Measurements from ENCODE around the gene FOXP2. TPM values are rescaled to one million over a fixed set of nuclear protein-coding genes. Genes with fewer than 3 reads are reported as not detected.

Gene FOXP2
- total RNA-seq, 1 experiment from 2014 or later, result not detected

GRCh38 chr7:114623146-114623545 is 208.5 kb downstream of the FOXP2 start:
- H3K27me3 ChIP-seq (replicated peaks; ENCODE audit: control insufficient read depth, insufficient read depth, low read length), result no peaks in the 10 kb centered on the region
- intact Hi-C loops (cut with micrococcal nuclease; ENCODE audit: unreplicated experiment), result no loop called here
- H3K27ac Mint-ChIP-seq (ENCODE audit: unreplicated experiment), result no peak overlapping the region
- no peaks in the 10 kb centered on the region for H3K9me3 ChIP-seq
- ChIA-PET POLR2A (no interaction called here), CTCF (no interaction called here)
- H3K4me1 ChIP-seq, result no peaks in the 10 kb centered on the region
- DNase-seq, result no peak
- H3K4me1 Mint-ChIP-seq (ENCODE audit: low read depth, unreplicated experiment), result no peaks in the 10 kb centered on the region
- no peak overlapping the region for H3K4me3 ChIP-seq (ENCODE audit: low read depth, low read length)
- H3K27me3 Mint-ChIP-seq (ENCODE audit: insufficient read depth, unreplicated experiment), result peaks cover 2% of the 10 kb centered on the region
- no peak overlapping the region for H3K4me3 Mint-ChIP-seq (ENCODE audit: unreplicated experiment)
- no peak for TF ChIP-seq CTCF (IDR thresholded peaks at IDR 0.05; ENCODE audit: insufficient read depth in 1 of 2, low read depth in 1 of 2, low read length in 1 of 2, severe bottlenecking in 1 of 2, unreplicated experiment in 1 of 2)
- H3K36me3 Mint-ChIP-seq (ENCODE audit: insufficient read depth, unreplicated experiment), result no peaks in the 10 kb centered on the region
- no peaks in the 10 kb centered on the region for H3K9me3 Mint-ChIP-seq (ENCODE audit: unreplicated experiment)
- no peaks in the 10 kb centered on the region for H3K36me3 ChIP-seq (ENCODE audit: control insufficient read depth, insufficient read depth, low read length)
- no TSS peak for BruUV-seq (replicated peaks)

- no peak overlapping the region for H3K4me3 Mint-ChIP-seq (ENCODE audit: unreplicated experiment)
- Histone ChIP-seq H3K27me3 (replicated peaks; ENCODE audit: control insufficient read depth, insufficient read depth, low read length) (no peaks in the 10 kb centered on the region), H3K4me1 (no peaks in the 10 kb centered on the region), H3K4me3 (ENCODE audit: low read depth, low read length) (no peak overlapping the region), H3K9me3 (no peaks in the 10 kb centered on the region), H3K36me3 (ENCODE audit: control insufficient read depth, insufficient read depth, low read length) (no peaks in the 10 kb centered on the region)
- no peaks in the 10 kb centered on the region for H3K9me3 Mint-ChIP-seq (ENCODE audit: unreplicated experiment)
- no peak overlapping the region for H3K27ac Mint-ChIP-seq (ENCODE audit: unreplicated experiment)
- no TSS peak for BruUV-seq (replicated peaks)
- ChIA-PET CTCF (no interaction called here), POLR2A (no interaction called here)
- TF ChIP-seq CTCF (IDR thresholded peaks at IDR 0.05; ENCODE audit: insufficient read depth in 1 of 2, low read depth in 1 of 2, low read length in 1 of 2, severe bottlenecking in 1 of 2, unreplicated experiment in 1 of 2), result no peak
- peaks cover 3% of the 10 kb centered on the region for H3K27me3 Mint-ChIP-seq (ENCODE audit: insufficient read depth, unreplicated experiment)
- no peak for DNase-seq
- H3K4me1 Mint-ChIP-seq (ENCODE audit: low read depth, unreplicated experiment), result no peaks in the 10 kb centered on the region
- intact Hi-C loops (cut with micrococcal nuclease; ENCODE audit: unreplicated experiment), result no loop called here
- H3K36me3 Mint-ChIP-seq (ENCODE audit: insufficient read depth, unreplicated experiment), result no peaks in the 10 kb centered on the region
Observed at GRCh38 chr7:114627231-114627630, 212.6 kb downstream of the FOXP2 start.

GRCh38 chr7:114628362-114628761 is 213.7 kb downstream of the FOXP2 start:
- H3K4me3 ChIP-seq (ENCODE audit: low read depth, low read length), result no peak overlapping the region
- Mint-ChIP-seq H3K9me3 (ENCODE audit: unreplicated experiment) (no peaks in the 10 kb centered on the region), H3K27ac (ENCODE audit: unreplicated experiment) (no peak overlapping the region), H3K4me1 (ENCODE audit: low read depth, unreplicated experiment) (no peaks in the 10 kb centered on the region), H3K36me3 (ENCODE audit: insufficient read depth, unreplicated experiment) (no peaks in the 10 kb centered on the region), H3K27me3 (ENCODE audit: insufficient read depth, unreplicated experiment) (peaks cover 3% of the 10 kb centered on the region), H3K4me3 (ENCODE audit: unreplicated experiment) (no peak overlapping the region)
- BruUV-seq (replicated peaks), result no TSS peak
- no peaks in the 10 kb centered on the region for H3K36me3 ChIP-seq (ENCODE audit: control insufficient read depth, insufficient read depth, low read length)
- no peak for TF ChIP-seq CTCF (IDR thresholded peaks at IDR 0.05; ENCODE audit: insufficient read depth in 1 of 2, low read depth in 1 of 2, low read length in 1 of 2, severe bottlenecking in 1 of 2, unreplicated experiment in 1 of 2)
- no peak for DNase-seq
- ChIA-PET CTCF (no interaction called here), POLR2A (no interaction called here)
- intact Hi-C loops (cut with micrococcal nuclease; ENCODE audit: unreplicated experiment), result no loop called here
- H3K9me3 ChIP-seq, result no peaks in the 10 kb centered on the region
- H3K27me3 ChIP-seq (replicated peaks; ENCODE audit: control insufficient read depth, insufficient read depth, low read length), result no peaks in the 10 kb centered on the region
- H3K4me1 ChIP-seq, result no peaks in the 10 kb centered on the region

Measured in Caco-2 (cell line).